Fibroblast of lung (primary cell): ENCODE data around the gene METTL25.

Experiments
- EZH2 ChIP-seq: IDR thresholded peaks from 2 replicates; pipeline ENCODE4 v1.5.1; 2012; ENCODE audit warnings: low read length, control low read depth, mild to moderate bottlenecking; ENCODE audit errors: missing control alignments
- TF ChIP-seq, protein P1 (sequence below), 2 donors: IDR thresholded peaks in 1 of 2; conservative IDR thresholded peaks in 1 of 2; 1 replicate in 1 of 2; 2 replicates in 1 of 2; pipeline ENCODE4 v1.5.1; 2011 to 2012; ENCODE audit warnings: low read length in 2 of 2, control low read depth in 1 of 2, inconsistent platforms in 1 of 2, low read depth in 1 of 2, mild to moderate bottlenecking in 1 of 2

DNA sequence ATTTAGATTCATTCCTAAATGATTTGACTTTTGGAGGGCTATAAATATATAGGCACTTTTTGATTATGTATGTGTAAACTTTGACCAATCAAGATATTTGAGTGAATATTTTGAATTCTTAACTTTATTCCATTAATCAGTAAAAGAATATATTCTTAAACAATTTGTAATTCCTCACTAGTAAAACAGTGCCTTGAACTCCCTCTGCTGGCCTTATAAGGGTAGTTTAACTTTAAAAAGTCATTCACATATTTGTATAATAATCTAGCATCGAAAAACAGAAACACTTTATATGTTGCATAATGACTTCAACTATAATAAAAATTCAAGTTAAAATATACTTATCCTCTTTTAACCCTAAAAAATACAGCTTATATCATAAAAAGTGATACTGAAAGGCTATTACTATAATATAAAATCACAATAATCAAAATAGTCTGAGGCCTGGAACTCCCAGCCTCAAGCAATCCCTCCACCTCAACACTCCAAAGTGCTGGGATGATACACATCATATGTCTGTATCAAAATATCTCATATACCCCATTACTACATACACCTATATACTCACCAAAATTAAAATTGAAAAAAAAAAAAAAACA is 31.3 kb upstream of the METTL25 start:
- TF ChIP-seq, protein P1, sequence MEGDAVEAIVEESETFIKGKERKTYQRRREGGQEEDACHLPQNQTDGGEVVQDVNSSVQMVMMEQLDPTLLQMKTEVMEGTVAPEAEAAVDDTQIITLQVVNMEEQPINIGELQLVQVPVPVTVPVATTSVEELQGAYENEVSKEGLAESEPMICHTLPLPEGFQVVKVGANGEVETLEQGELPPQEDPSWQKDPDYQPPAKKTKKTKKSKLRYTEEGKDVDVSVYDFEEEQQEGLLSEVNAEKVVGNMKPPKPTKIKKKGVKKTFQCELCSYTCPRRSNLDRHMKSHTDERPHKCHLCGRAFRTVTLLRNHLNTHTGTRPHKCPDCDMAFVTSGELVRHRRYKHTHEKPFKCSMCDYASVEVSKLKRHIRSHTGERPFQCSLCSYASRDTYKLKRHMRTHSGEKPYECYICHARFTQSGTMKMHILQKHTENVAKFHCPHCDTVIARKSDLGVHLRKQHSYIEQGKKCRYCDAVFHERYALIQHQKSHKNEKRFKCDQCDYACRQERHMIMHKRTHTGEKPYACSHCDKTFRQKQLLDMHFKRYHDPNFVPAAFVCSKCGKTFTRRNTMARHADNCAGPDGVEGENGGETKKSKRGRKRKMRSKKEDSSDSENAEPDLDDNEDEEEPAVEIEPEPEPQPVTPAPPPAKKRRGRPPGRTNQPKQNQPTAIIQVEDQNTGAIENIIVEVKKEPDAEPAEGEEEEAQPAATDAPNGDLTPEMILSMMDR (conservative IDR thresholded peaks at IDR 0.05 in 1 of 2, IDR thresholded peaks at IDR 0.05 in 1 of 2; ENCODE audit: low read depth in 1 of 2, low read length in 2 of 2) = peak; percentile 29 to 53
- no peak for TF ChIP-seq EZH2
